ENCODE data around the gene NKAIN2. TPM values are rescaled to one million over a fixed set of nuclear protein-coding genes. Genes with fewer than 3 reads are reported as not detected.

Gene NKAIN2
- total and polyA plus RNA-seq, 8 donors = 0.02 to 0.09 TPM; not detected in 6

- Histone ChIP-seq H3K4me1 (no peaks in the 10 kb centered on the region), H3K27ac (no peak overlapping the region), H3K4me3 (no peak overlapping the region), H3K9me3 (no peaks in the 10 kb centered on the region), H3K36me3 (no peaks in the 10 kb centered on the region), H3K27me3 (no peaks in the 10 kb centered on the region)
- ATAC-seq (no peak), FAIRE-seq (no peak), DNase-seq (no peak)
- TF ChIP-seq CTCF (IDR thresholded peaks at IDR 0.05) = no peak
- intact Hi-C loops (cut with DNase I) = no loop called here
Measured at GRCh38 chr6:124797224-124797623, 993.6 kb downstream of the NKAIN2 start.

- H3K4me1 ChIP-seq = no peaks in the 10 kb centered on the region
- no peak for ATAC-seq
- no peak overlapping the region for H3K4me3 ChIP-seq
- H3K27ac ChIP-seq = no peak overlapping the region
- no peaks in the 10 kb centered on the region for H3K9me3 ChIP-seq
- FAIRE-seq = no peak
- no peaks in the 10 kb centered on the region for H3K27me3 ChIP-seq
- no peak for TF ChIP-seq CTCF (IDR thresholded peaks at IDR 0.05)
- intact Hi-C loops (cut with DNase I) = no loop called here
- WGBS, 2 donors = 49 to 70% methylated on average over 3 of the region's 3 CpGs
- DNase-seq = no peak
- H3K36me3 ChIP-seq = no peaks in the 10 kb centered on the region
Measured at GRCh38 chr6:124798942-124799496, 995.4 kb downstream of the NKAIN2 start.

GRCh38 chr6:124799638-124800037 lies 996.0 kb downstream of the NKAIN2 start:
- H3K4me1 ChIP-seq = no peaks in the 10 kb centered on the region
- intact Hi-C loops (cut with DNase I) = no loop called here
- ATAC-seq = no peak
- FAIRE-seq = no peak
- DNase-seq = no peak
- H3K9me3 ChIP-seq = no peaks in the 10 kb centered on the region
- no peak for TF ChIP-seq CTCF (IDR thresholded peaks at IDR 0.05)
- H3K4me3 ChIP-seq = no peak overlapping the region
- no peaks in the 10 kb centered on the region for H3K36me3 ChIP-seq
- no peak overlapping the region for H3K27ac ChIP-seq
- no peaks in the 10 kb centered on the region for H3K27me3 ChIP-seq

- DNase-seq (no peak), ATAC-seq (no peak), FAIRE-seq (no peak)
- Histone ChIP-seq H3K27me3 (no peaks in the 10 kb centered on the region), H3K4me3 (no peak overlapping the region), H3K36me3 (no peaks in the 10 kb centered on the region), H3K9me3 (no peaks in the 10 kb centered on the region), H3K4me1 (no peaks in the 10 kb centered on the region), H3K27ac (no peak overlapping the region)
- intact Hi-C loops (cut with DNase I) = no loop called here
- 66 to 72% methylated on average over 6 of the region's 6 CpGs for WGBS, 2 donors
- TF ChIP-seq CTCF (IDR thresholded peaks at IDR 0.05) = no peak
Measured at GRCh38 chr6:124800222-124800621, 996.6 kb downstream of the NKAIN2 start.

GRCh38 chr6:124812067-124812466 lies 1008.4 kb downstream of the NKAIN2 start:
- Histone ChIP-seq H3K9me3 (no peaks in the 10 kb centered on the region), H3K27ac (no peak overlapping the region), H3K4me3 (no peak overlapping the region), H3K36me3 (no peaks in the 10 kb centered on the region), H3K4me1 (no peaks in the 10 kb centered on the region), H3K27me3 (no peaks in the 10 kb centered on the region)
- no peak for ATAC-seq
- FAIRE-seq = no peak
- intact Hi-C loops (cut with DNase I) = no loop called here
- DNase-seq = no peak
- WGBS, 2 donors = 61 to 66% methylated on average over 2 of the region's 2 CpGs
- no peak for TF ChIP-seq CTCF (IDR thresholded peaks at IDR 0.05)
